BLaER1 treated with 17β-estradiol and CSF1 and Interleukin-3, amounts not matched to agents 10 nM and 100 nM (cell line): ENCODE data around the gene SORCS2.

Experiments used
- H3K27ac ChIP-seq, 11 experiments: shearing (Covaris generic); formaldehyde crosslinking; 2 replicates each; pipeline ENCODE4 v1.8.1; 2022
- H3K27me3 ChIP-seq, 11 experiments: shearing (Covaris generic); formaldehyde crosslinking; 2 replicates each; pipeline ENCODE4 v1.8.1; 2022
- H3K36me3 ChIP-seq, 11 experiments: shearing (Covaris generic); formaldehyde crosslinking; 2 replicates each; pipeline ENCODE4 v1.8.1; 2022
- H3K4me1 ChIP-seq, 10 experiments: shearing (Covaris generic); formaldehyde crosslinking; 2 replicates each; pipeline ENCODE4 v1.8.1; 2022
- H3K4me2 ChIP-seq, 11 experiments: shearing (Covaris generic); formaldehyde crosslinking; 2 replicates each; pipeline ENCODE4 v1.8.1; 2022
- H3K4me3 ChIP-seq, 10 experiments: shearing (Covaris generic); formaldehyde crosslinking; 2 replicates each; pipeline ENCODE4 v1.8.1; 2022
- H3K9ac ChIP-seq, 11 experiments: shearing (Covaris generic); formaldehyde crosslinking; 2 replicates each; pipeline ENCODE4 v1.8.1; 2022
- H3K9me3 ChIP-seq, 11 experiments: shearing (Covaris generic); formaldehyde crosslinking; replicated peaks in 1 of 11; 2 replicates each; pipeline ENCODE4 v1.8.1; 2022
- H4K20me1 ChIP-seq, 11 experiments: shearing (Covaris generic); formaldehyde crosslinking; 2 replicates each; pipeline ENCODE4 v1.8.1; 2022
- Cebpa-rat ChIP-seq, 11 experiments: shearing (Covaris generic); IDR thresholded peaks; 2 replicates each; pipeline ENCODE4 v1.8.1; 2022

Gene SORCS2

GRCh38 chr4:7684294-7684693 lies 492.0 kb downstream of the SORCS2 start:
- H4K20me1 ChIP-seq = peaks cover 0 to 10% (median 0%) of the 10 kb centered on the region in 11 experiments; a peak in 2 of 22 replicates
- TF ChIP-seq Cebpa-rat (IDR thresholded peaks at IDR 0.05) = no peak
- H3K9me3 ChIP-seq = peaks cover 0 to 27% (median 0%) of the 10 kb centered on the region in 11 experiments; a peak in 4 of 22 replicates
- no peak overlapping the region for H3K27ac ChIP-seq
- H3K4me1 ChIP-seq = peaks cover 0 to 8% (median 0%) of the 10 kb centered on the region in 10 experiments; a peak in 3 of 20 replicates
- H3K36me3 ChIP-seq = peaks cover 0 to 10% (median 0%) of the 10 kb centered on the region in 11 experiments; a peak in 2 of 22 replicates
- no peak overlapping the region for H3K9ac ChIP-seq
- H3K4me2 ChIP-seq = no peak overlapping the region
- no peaks in the 10 kb centered on the region for H3K27me3 ChIP-seq
- H3K4me3 ChIP-seq = no peak overlapping the region

- Histone ChIP-seq H3K36me3 (peaks cover 0 to 12% (median 0%) of the 10 kb centered on the region in 11 experiments; a peak in 2 of 22 replicates), H3K9me3 (peaks cover 0 to 25% (median 0%) of the 10 kb centered on the region in 11 experiments; a peak in 4 of 22 replicates), H3K9ac (no peak overlapping the region), H3K27ac (no peak overlapping the region), H3K4me1 (peaks cover 0 to 8% (median 0%) of the 10 kb centered on the region in 10 experiments; a peak in 2 of 20 replicates), H3K27me3 (no peaks in the 10 kb centered on the region), H4K20me1 (peaks cover 0 to 8% (median 0%) of the 10 kb centered on the region in 11 experiments; a peak in 2 of 22 replicates), H3K4me3 (no peak overlapping the region), H3K4me2 (no peak overlapping the region)
- TF ChIP-seq Cebpa-rat (IDR thresholded peaks at IDR 0.05) = no peak
Measured at GRCh38 chr4:7686070-7686870, 493.9 kb downstream of the SORCS2 start.

GRCh38 chr4:7687006-7687405 lies 494.7 kb downstream of the SORCS2 start:
- H3K27me3 ChIP-seq = no peaks in the 10 kb centered on the region
- H3K27ac ChIP-seq = no peak overlapping the region
- peaks cover 0 to 22% (median 0%) of the 10 kb centered on the region in 11 experiments; a peak in 4 of 22 replicates for H3K9me3 ChIP-seq
- H3K4me2 ChIP-seq = no peak overlapping the region
- no peak for TF ChIP-seq Cebpa-rat (IDR thresholded peaks at IDR 0.05)
- H3K36me3 ChIP-seq = peaks cover 0 to 12% (median 0%) of the 10 kb centered on the region in 11 experiments; a peak in 2 of 22 replicates
- no peak overlapping the region for H3K4me3 ChIP-seq
- H4K20me1 ChIP-seq = peaks cover 0 to 8% (median 0%) of the 10 kb centered on the region in 11 experiments; a peak in 2 of 22 replicates
- H3K4me1 ChIP-seq = peaks cover 0 to 8% (median 0%) of the 10 kb centered on the region in 10 experiments; a peak in 2 of 20 replicates
- H3K9ac ChIP-seq = no peak overlapping the region

- no peak overlapping the region for H3K4me2 ChIP-seq
- H3K27ac ChIP-seq = no peak overlapping the region
- no peak for TF ChIP-seq Cebpa-rat (IDR thresholded peaks at IDR 0.05)
- H4K20me1 ChIP-seq = peaks cover 0 to 8% (median 0%) of the 10 kb centered on the region in 11 experiments; a peak in 2 of 22 replicates
- peaks cover 0 to 8% (median 0%) of the 10 kb centered on the region in 10 experiments; a peak in 2 of 20 replicates for H3K4me1 ChIP-seq
- no peak overlapping the region for H3K9ac ChIP-seq
- H3K4me3 ChIP-seq = no peak overlapping the region
- no peaks in the 10 kb centered on the region for H3K27me3 ChIP-seq
- H3K9me3 ChIP-seq = peaks cover 0 to 14% (median 0%) of the 10 kb centered on the region in 11 experiments; a peak in 4 of 22 replicates
- peaks cover 0 to 7% (median 0%) of the 10 kb centered on the region in 11 experiments; a peak in 2 of 22 replicates for H3K36me3 ChIP-seq
Measured at GRCh38 chr4:7687796-7688195, 495.5 kb downstream of the SORCS2 start.

- H3K36me3 ChIP-seq = peaks cover 0 to 4% (median 0%) of the 10 kb centered on the region in 11 experiments; a peak in 2 of 22 replicates
- no peaks in the 10 kb centered on the region for H3K4me1 ChIP-seq
- H3K4me3 ChIP-seq = no peak overlapping the region
- H3K27me3 ChIP-seq = no peaks in the 10 kb centered on the region
- TF ChIP-seq Cebpa-rat (IDR thresholded peaks at IDR 0.05) = no peak
- H3K27ac ChIP-seq = no peak overlapping the region
- no peak overlapping the region for H3K4me2 ChIP-seq
- H4K20me1 ChIP-seq = peaks cover 0 to 13% (median 0%) of the 10 kb centered on the region in 11 experiments; a peak in 3 of 22 replicates
- H3K9me3 ChIP-seq = no peaks in the 10 kb centered on the region
- H3K9ac ChIP-seq = no peak overlapping the region
Measured at GRCh38 chr4:7689773-7690693, 497.7 kb downstream of the SORCS2 start.

- Histone ChIP-seq H3K36me3 (peaks cover 0 to 4% (median 0%) of the 10 kb centered on the region in 11 experiments; a peak in 2 of 22 replicates), H3K4me1 (0 out of 20 replicates have a peak, but pooled peaks cover 0 to under 1% (median 0%) of the 10 kb centered on the region in 10 experiments), H3K27ac (no peak overlapping the region), H3K9me3 (no peaks in the 10 kb centered on the region), H3K4me3 (no peak overlapping the region), H3K27me3 (no peaks in the 10 kb centered on the region), H4K20me1 (peaks cover 0 to 13% (median 0%) of the 10 kb centered on the region in 11 experiments; a peak in 3 of 22 replicates), H3K9ac (no peak overlapping the region), H3K4me2 (no peak overlapping the region)
- no peak for TF ChIP-seq Cebpa-rat (IDR thresholded peaks at IDR 0.05)
Measured at GRCh38 chr4:7691061-7691460, 498.7 kb downstream of the SORCS2 start.

- no peak for TF ChIP-seq Cebpa-rat (IDR thresholded peaks at IDR 0.05)
- H3K27ac ChIP-seq = no peak overlapping the region
Measured at GRCh38 chr4:7691982-7692381, 499.6 kb downstream of the SORCS2 start.

GRCh38 chr4:7692451-7693236 lies 500.3 kb downstream of the SORCS2 start:
- no peak overlapping the region for H3K27ac ChIP-seq
- H3K4me2 ChIP-seq = no peak overlapping the region
- no peak for TF ChIP-seq Cebpa-rat (IDR thresholded peaks at IDR 0.05)

More at GRCh38 chr4:7691982-7692381, 499.6 kb downstream of the SORCS2 start:
- no peak overlapping the region for H3K9ac ChIP-seq
- peaks cover 0 to 4% (median 0%) of the 10 kb centered on the region in 11 experiments; a peak in 2 of 22 replicates for H3K36me3 ChIP-seq
- H4K20me1 ChIP-seq = peaks cover 0 to 5% (median 0%) of the 10 kb centered on the region in 11 experiments; a peak in 3 of 22 replicates
- H3K4me1 ChIP-seq = peaks cover 0 to 7% (median 1%) of the 10 kb centered on the region in 10 experiments; a peak in 3 of 20 replicates
- H3K9me3 ChIP-seq = no peaks in the 10 kb centered on the region
- H3K27me3 ChIP-seq = no peaks in the 10 kb centered on the region
- no peak overlapping the region for H3K4me3 ChIP-seq
- H3K4me2 ChIP-seq = no peak overlapping the region

More at GRCh38 chr4:7692451-7693236, 500.3 kb downstream of the SORCS2 start:
- H3K9me3 ChIP-seq = no peaks in the 10 kb centered on the region
- peaks cover 0 to 4% (median 0%) of the 10 kb centered on the region in 11 experiments; a peak in 2 of 22 replicates for H3K36me3 ChIP-seq
- H3K9ac ChIP-seq = no peak overlapping the region
- peaks cover 0 to 5% (median 0%) of the 10 kb centered on the region in 11 experiments; a peak in 3 of 22 replicates for H4K20me1 ChIP-seq
- H3K4me3 ChIP-seq = no peak overlapping the region
- H3K27me3 ChIP-seq = no peaks in the 10 kb centered on the region
- peaks cover 1 to 9% (median 6%) of the 10 kb centered on the region in 10 experiments; a peak in 19 of 20 replicates for H3K4me1 ChIP-seq
